HG03045 (cell line): Measurements from ENCODE around the gene SNRK.

Experiments
- ATAC-seq: cut with Tn5 transposase; IDR thresholded peaks from one replicate; pipeline ENCODE4 v1.9.1; 2021; ENCODE audit warnings: mild to moderate bottlenecking, moderate library complexity; ENCODE audit not compliant: unreplicated experiment

SNRK gene

GRCh38 chr3:43286115-43286840, at the start of gene SNRK:
TSS of gene SNRK (plus strand) at chr3:43286540. CDS start at chr3:43303204, 16,664 bp downstream.
- ATAC-seq = peak; percentile 95

GRCh38 chr3:43238801-43239200, 47.5 kb upstream of the SNRK start:
- no peak for ATAC-seq

DNA sequence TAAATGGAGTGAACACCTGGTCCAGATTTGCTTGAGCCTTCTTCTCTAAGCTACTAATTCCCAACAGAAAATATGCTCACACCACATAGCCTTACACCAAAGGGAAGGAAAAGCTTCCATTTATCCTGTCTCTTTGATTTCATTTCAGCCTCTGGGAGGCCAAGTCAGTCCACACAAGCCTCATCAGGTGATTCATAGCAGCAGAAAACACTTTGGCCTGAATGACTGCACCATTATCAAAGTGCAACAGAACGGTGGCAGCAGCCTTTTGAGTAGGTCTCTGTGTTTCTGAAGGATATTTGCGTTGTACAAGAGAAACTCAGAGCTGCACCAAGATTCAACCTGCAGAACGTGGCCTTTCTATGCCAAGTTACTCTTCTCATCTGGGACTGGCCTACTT, 46.6 kb upstream of the SNRK start:
- ATAC-seq = no peak

- no peak for ATAC-seq
Observed at GRCh38 chr3:43243590-43244587, 42.5 kb upstream of the SNRK start.

- ATAC-seq = no peak
Observed at GRCh38 chr3:43244694-43245093, 41.6 kb upstream of the SNRK start.

DNA sequence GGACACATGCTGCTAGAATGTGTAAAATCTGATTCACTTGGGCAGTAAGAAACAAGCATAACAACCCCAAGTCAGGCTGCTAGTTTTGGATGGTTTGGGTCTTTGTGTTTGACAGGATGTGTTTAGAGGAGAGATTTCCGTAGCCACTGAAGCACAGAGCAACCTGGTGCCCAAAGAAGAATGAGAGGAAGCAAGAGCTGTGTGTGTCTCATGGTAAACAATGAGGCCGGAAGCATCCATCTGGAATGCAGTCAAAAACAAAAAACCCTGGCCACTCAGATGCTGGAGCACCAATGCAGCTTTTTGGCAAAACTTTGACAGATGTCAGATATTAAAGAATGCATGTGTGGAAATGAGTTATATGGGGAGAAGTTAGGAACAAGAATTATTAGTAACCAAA, 39.4 kb upstream of the SNRK start:
- no peak for ATAC-seq

DNA sequence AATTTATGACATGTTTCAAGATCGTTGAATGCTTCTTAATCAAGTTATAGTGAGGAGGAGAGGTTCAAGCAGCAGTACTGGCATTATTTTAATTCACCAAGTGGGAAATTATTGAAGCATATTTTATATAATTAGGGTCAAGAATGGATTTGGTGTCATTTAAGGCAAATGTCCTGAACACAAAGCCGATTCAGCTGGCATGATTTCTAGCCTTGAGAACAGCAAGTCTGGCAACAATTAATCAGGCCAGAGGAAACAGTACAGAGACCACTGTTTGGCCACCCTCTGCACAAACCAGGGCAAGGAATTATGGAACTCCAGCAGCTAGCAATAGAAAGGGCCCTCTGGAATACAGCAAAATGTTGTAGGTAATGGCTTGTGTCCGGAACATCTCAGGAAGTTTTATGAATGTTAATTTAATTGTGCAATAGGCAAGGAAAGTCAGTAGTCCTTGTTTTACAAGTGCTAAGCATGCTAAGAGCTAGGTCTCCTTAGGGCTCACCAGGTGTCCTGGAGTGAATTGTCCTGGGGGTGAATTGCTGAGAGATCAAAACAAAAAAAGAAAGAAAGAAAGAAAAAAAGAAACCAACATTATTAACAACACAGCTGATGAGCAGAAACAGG, 38.7 kb upstream of the SNRK start:
- ATAC-seq = no peak

- ATAC-seq = no peak
Observed at GRCh38 chr3:43248185-43248583, 38.2 kb upstream of the SNRK start.

DNA sequence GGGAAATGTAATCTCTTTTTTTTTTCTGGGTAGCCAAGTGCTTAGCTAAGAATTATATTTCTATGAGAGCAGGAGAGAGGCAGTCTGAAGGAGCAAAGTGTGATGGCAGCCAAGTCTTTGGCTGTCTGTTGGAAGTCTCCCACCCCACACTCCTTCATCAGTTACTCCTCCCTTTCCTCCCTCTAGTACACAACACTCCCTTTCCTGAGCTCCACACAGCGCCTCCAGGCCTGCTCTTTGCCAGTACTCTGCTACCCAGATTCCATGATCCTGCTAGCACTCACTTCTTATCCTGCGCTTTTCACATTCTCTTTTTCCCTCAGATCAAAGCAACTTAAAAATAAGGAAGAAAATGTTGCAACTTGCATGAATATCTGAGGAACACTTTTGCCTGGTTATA, 37.4 kb upstream of the SNRK start:
- ATAC-seq = no peak

DNA sequence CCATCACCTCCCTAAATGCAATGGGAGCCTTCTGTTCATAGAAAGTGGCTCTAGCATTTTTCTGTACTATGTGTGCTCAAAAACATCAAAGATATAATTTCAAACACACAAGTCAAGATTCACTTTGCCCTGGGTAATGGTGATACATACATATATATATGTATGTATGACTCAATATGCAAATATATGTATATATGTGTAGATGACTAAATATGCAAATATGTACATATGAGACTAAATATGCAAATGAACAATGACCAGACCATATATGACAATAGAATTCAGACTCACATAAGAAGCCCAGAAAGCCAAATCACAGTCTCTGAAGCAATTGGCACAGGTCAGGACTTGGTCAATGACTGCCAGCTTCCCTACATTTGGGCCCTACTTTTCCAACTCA, 36.9 kb upstream of the SNRK start:
- ATAC-seq = no peak

GRCh38 chr3:43253294-43253693, 33.0 kb upstream of the SNRK start:
- no peak for ATAC-seq

- ATAC-seq = no peak
Observed at GRCh38 chr3:43254125-43254524, 32.2 kb upstream of the SNRK start.

- ATAC-seq = no peak
Observed at GRCh38 chr3:43255662-43256061, 30.7 kb upstream of the SNRK start.

- no peak for ATAC-seq
Observed at GRCh38 chr3:43256714-43257461, 29.5 kb upstream of the SNRK start.

- ATAC-seq = no peak
Observed at GRCh38 chr3:43257850-43258249, 28.5 kb upstream of the SNRK start.

DNA sequence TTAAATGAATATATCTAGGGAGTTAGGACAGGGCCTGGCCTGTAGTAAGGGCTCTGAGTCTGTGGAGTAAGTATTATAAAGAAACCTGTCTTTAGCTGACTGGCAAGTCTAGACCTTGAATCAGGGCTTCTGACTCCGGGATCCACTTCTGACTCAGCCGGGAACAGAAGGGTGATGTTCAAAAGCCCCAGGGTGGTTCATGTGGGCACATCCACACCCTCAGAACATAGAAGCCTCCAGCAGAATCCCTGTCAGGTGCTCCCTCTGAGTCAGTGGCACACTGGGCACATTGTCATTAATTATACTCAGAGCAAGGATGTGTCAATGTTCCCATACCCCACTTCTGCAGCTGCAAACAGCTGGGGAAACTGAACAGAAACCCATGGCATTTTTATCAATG, 26.7 kb upstream of the SNRK start:
- ATAC-seq = no peak

GRCh38 chr3:43260412-43260811, 25.9 kb upstream of the SNRK start:
- ATAC-seq = no peak

DNA sequence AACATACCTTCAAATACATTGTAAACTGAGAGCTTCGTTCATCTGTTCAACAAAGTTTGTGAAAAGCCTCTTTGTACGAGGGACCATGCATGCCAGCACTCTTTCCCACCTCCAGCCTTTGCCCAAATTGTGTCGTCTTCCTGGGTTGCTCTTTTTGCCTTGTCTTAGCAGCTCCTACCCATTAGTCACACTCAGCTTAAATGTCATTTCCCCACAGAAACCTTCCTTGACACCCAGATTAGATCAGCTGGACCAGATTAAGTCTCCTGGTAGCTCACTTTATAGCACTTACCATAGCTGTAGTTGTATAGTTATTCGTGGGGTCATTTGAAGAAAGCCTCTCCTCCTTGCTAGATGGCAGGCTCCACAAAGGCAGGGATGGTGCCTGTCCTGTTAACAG, 24.1 kb upstream of the SNRK start:
- ATAC-seq = no peak

- ATAC-seq = no peak
Observed at GRCh38 chr3:43266451-43266850, 19.9 kb upstream of the SNRK start.

DNA sequence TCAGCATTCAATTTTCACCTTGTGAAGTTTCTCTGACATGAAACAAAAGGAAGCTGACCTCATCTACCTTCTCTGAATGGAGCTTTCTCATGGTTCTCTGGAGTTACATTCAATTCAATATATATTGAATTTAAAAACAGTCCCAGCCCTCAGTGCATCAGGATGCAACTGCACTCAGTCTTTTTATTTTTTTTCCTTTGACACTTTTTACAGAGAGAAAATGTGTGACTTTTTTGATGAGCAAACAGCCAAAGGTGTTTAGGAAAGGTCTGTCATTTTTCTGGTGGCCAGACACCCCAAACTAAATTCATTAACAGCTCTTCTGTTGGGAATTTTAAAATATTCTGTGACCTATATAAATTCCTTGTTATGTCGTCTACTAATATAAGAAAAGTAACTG, 19.3 kb upstream of the SNRK start:
- ATAC-seq = no peak

GRCh38 chr3:43268636-43269035, 17.7 kb upstream of the SNRK start:
- no peak for ATAC-seq
